Astrocyte of the hippocampus (primary cell): ENCODE results near the gene SPP1.
"Not testable (repeated sequence)": the region's sequence is repeated elsewhere in the genome, so short reads cannot be mapped to it uniquely, and the experiment has no call there.

Experiments
- DNase-seq: peaks from one replicate; pipeline ENCODE4 v3.0.0; 2011; ENCODE audit warnings: low read depth, low spot score

SPP1 gene

GRCh38 chr4:88025868-88026661 lies 50.6 kb downstream of the SPP1 start:
- DNase-seq: not testable (repeated sequence)

- DNase-seq: peak; percentile 81
Measured at GRCh38 chr4:88027611-88028608, 52.4 kb downstream of the SPP1 start.

GRCh38 chr4:88028946-88029345 lies 53.4 kb downstream of the SPP1 start:
- DNase-seq: no peak

- no peak for DNase-seq
Measured at GRCh38 chr4:88029556-88029955, 54.0 kb downstream of the SPP1 start.

GRCh38 chr4:88030565-88031310 lies 55.2 kb downstream of the SPP1 start:
- DNase-seq: no peak
